Body of pancreas (tissue), 4 donors: ENCODE measurements around the gene USP15. TPM values are rescaled to one million over a fixed set of nuclear protein-coding genes. Genes with fewer than 3 reads are reported as not detected.
A peak's percentile ranks its signal among the peaks of the same experiment; 100 is the strongest.

Source experiments
- ATAC-seq: fragments of 150-250 bp; one replicate; pipeline ENCODE4 v1.9.1; 2016
- DNase-seq, 4 donors: peaks; one replicate each; pipeline ENCODE4 v3.0.0-alpha.2; 2019
- H3K27ac ChIP-seq, 4 donors: fragments of 200-600 bp; sonication (generic); 1 replicate in 3 of 4; 2 replicates in 1 of 4; pipeline versions ENCODE4 v1.5.1 to v1.6.1; 2016 to 2019; ENCODE audit warnings: mild to moderate bottlenecking in 1 of 4, mixed read lengths in 1 of 4, moderate library complexity in 1 of 4
- H3K27me3 ChIP-seq, 2 donors: fragments of 200-600 bp; sonication (generic); one replicate each; pipeline ENCODE4 v1.6.0; 2016; ENCODE audit warnings: mild to moderate bottlenecking in 1 of 2
- H3K36me3 ChIP-seq, 2 donors: fragments of 200-600 bp; sonication (generic); replicated peaks in 1 of 2; 2 replicates each; pipeline ENCODE4 v1.5.1; 2016; ENCODE audit warnings: low read depth in 2 of 2; ENCODE audit not compliant: insufficient read depth in 1 of 2
- H3K4me1 ChIP-seq: fragments of 200-600 bp; sonication (generic); one replicate; pipeline ENCODE4 v1.6.0; 2016
- H3K4me3 ChIP-seq, 2 donors: fragments of 200-600 bp; sonication (generic); 1 replicate in 1 of 2; 2 replicates in 1 of 2; pipeline ENCODE4 v1.5.1; 2016 to 2019
- H3K9me3 ChIP-seq, 3 donors: fragments of 200-600 bp; sonication (generic); 1 replicate in 2 of 3; 2 replicates in 1 of 3; pipeline ENCODE4 v1.5.1; 2016
- CTCF ChIP-seq, 7 experiments: fragments of 450-650 bp in 4 of 7; fragments of 200-600 bp in 3 of 7; sonication (generic) in 3 of 7; IDR thresholded peaks; one replicate each; pipeline ENCODE4 v1.5.1; 2016 to 2019; ENCODE audit warnings: antibody characterized with exemption in 7 of 7
- POLR2A ChIP-seq, 3 donors: fragments of 450-650 bp; IDR thresholded peaks; one replicate each; pipeline ENCODE4 v1.6.1; 2016; ENCODE audit warnings: antibody characterized with exemption in 3 of 3, mild to moderate bottlenecking in 2 of 3
- WGBS, 2 donors: methylation state at CpG; one replicate each; pipeline ENCODE4 v1.1.5; 2017; 5-methylcytosine and 5-hydroxymethylcytosine counted together
- intact Hi-C: fragments of 100-400 bp; cut with DNase I; formaldehyde crosslinking; loops from one replicate; pipeline ENCODE4 v1.15.1; 2023
- total RNA-seq, 2 donors: library from RNA; depleted of rRNA; stranded (reverse); fragments of >200 nt; gene quantifications; one replicate each; pipeline ENCODE4 v1.1.0, GENCODE V29; 2016

Gene USP15
- total RNA-seq, 2 donors from 2014 or later: 47.5 to 57.4 TPM

DNA sequence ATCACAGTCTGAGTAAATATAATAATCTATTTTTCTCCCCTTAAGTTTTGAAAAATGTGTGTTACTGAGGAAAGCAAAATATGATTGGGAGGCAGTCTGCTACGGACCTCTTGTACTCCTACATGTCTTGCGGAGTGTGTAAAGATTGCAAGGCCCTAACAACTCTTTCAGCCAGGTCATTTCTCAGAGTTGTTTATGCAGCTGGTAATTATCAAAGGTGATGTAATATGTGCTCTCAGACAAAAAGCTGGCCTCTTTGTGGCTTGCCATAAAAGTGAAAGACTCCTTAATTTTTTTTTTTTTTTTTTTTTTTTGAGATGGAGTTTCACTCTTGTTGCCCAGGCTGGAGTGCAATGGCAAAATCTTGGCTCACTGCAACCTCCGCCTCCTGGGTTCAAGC is 165.9 kb downstream of the USP15 start:
- H3K4me3 ChIP-seq: no peak overlapping the region
- DNase-seq (no peak), ATAC-seq (no peak)
- H3K4me1 ChIP-seq: no peaks in the 10 kb centered on the region
- WGBS, 2 donors: 89 to 91% methylated on average over 3 of the region's 3 CpGs
- H3K27ac ChIP-seq: no peak overlapping the region
- no peaks in the 10 kb centered on the region for H3K27me3 ChIP-seq
- no peaks in the 10 kb centered on the region for H3K36me3 ChIP-seq
- TF ChIP-seq CTCF (IDR thresholded peaks at IDR 0.05) (no peak), POLR2A (IDR thresholded peaks at IDR 0.05) (no peak)
- H3K9me3 ChIP-seq: peaks cover 0 to 3% (median 0%) of the 10 kb centered on the region in 3 donors
- intact Hi-C loops: no loop called here

- no peak for DNase-seq
- Histone ChIP-seq H3K4me3 (no peak overlapping the region), H3K4me1 (peaks cover under 1% of the 10 kb centered on the region), H3K36me3 (no peaks in the 10 kb centered on the region), H3K27ac (no peak overlapping the region), H3K27me3 (no peaks in the 10 kb centered on the region), H3K9me3 (no peaks in the 10 kb centered on the region)
- TF ChIP-seq POLR2A (IDR thresholded peaks at IDR 0.05) (no peak), CTCF (IDR thresholded peaks at IDR 0.05) (no peak)
- ATAC-seq: no peak
- intact Hi-C loops: no loop called here
These were observed 169.3 kb downstream of the USP15 start for GRCh38 chr12:62429457-62429856.

DNA sequence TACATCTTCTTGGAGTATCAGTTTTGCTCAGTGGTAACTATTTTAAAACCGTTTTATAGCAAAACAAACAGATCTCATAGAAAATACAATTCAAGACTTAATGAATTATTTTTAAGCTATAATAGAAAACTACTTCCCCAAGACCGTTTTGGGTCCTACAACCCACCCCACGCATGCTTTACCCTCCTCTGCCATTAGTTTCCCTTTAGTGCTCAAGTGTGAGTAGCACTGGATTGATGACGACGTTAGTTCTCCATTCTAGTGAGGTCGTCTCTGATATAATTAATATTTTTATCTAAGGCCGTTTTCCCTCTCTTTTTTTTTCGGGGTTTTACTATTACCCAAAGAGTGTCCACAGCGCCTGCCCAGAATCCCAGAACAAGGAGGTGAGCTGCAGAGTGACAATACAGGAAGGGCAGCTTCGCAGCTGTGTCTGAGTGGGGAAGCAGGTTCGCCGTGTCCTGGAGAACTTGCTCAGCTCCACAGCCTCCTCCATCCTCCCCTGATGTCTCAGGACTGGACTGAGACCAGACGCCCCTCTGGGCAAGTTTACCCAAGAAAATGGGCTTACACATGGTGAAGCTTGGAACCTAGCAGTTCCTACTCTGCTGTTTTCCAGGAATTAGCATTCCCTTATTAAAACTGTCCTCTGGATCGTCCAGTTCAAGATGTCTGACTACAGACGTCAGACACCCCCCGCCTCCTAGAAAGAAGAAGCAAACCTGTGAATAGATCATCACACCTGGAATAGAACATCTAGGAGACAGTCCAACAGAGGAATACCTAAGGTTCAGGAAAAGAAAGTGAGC is 174.5 kb downstream of the USP15 start:
- H3K27ac ChIP-seq: no peak overlapping the region
- WGBS, 2 donors: 23 to 24% methylated on average over 16 of the region's 16 CpGs
- H3K4me1 ChIP-seq: peaks cover 17% of the 10 kb centered on the region
- TF ChIP-seq CTCF (IDR thresholded peaks at IDR 0.05) (no peak), POLR2A (IDR thresholded peaks at IDR 0.05) (no peak)
- H3K36me3 ChIP-seq: no peaks in the 10 kb centered on the region
- no peaks in the 10 kb centered on the region for H3K9me3 ChIP-seq
- ATAC-seq: peak; percentile 42
- intact Hi-C loops: loop anchor here (5.0 kb wide), 1 partner anchor 363 kb away; no protein-coding TSS in a partner anchor
- no peaks in the 10 kb centered on the region for H3K27me3 ChIP-seq
- peak in 2 of 4 donors; percentile 16 to 22 for DNase-seq
- H3K4me3 ChIP-seq: peak overlapping the region; percentile 21 to 25

GRCh38 chr12:62435303-62436163 is 175.3 kb downstream of the USP15 start:
- Histone ChIP-seq H3K4me3 (peak overlapping the region; percentile 21 to 25), H3K27ac (no peak overlapping the region), H3K27me3 (no peaks in the 10 kb centered on the region), H3K4me1 (peaks cover 17% of the 10 kb centered on the region), H3K36me3 (no peaks in the 10 kb centered on the region), H3K9me3 (no peaks in the 10 kb centered on the region)
- ATAC-seq: peak; percentile 76
- TF ChIP-seq CTCF (IDR thresholded peaks at IDR 0.05) (peak; percentile 28 to 48 (median 40)), POLR2A (IDR thresholded peaks at IDR 0.05) (peak in 1 of 3 donors; percentile 8)
- peak; percentile 54 to 70 (median 64) for DNase-seq
- intact Hi-C loops: loop anchor here (5.0 kb wide), 1 partner anchor 362 kb away; no protein-coding TSS in a partner anchor
- WGBS, 2 donors: 1 to 2% methylated on average over 14 to 29 of the region's 29 CpGs
